GM12878 (cell line): ENCODE measurements around the gene ZSWIM3. TPM values are rescaled to one million over a fixed set of nuclear protein-coding genes. Genes with fewer than 3 reads are reported as not detected.

ENCODE experiments used
- ATAC-seq: fragments of 200-7000 bp; cut with Tn5 transposase; 3 replicates; pipeline ENCODE4 v1.9.1; 2020; ENCODE audit warnings: mild to moderate bottlenecking, moderate library complexity
- BruUV-seq: library from RNA; stranded (reverse); fragments of 400-500 nt; replicated peaks from 2 replicates; lab custom pipeline; 2021; lab: Mats Ljungman, UMichigan
- CTCF ChIA-PET: fragments of 300-600 bp; sonication (Branson Sonifier 250); formaldehyde crosslinking; extraction: SDS; loops from one replicate; lab custom pipeline; 2021; ENCODE audit warnings: inconsistent platforms; lab: Yijun Ruan, JAX
- POLR2A ChIA-PET: fragments of 350-600 bp; formaldehyde crosslinking; extraction: SDS; loops from one replicate; lab custom pipeline; 2021; ENCODE audit warnings: inconsistent platforms; lab: Charles Lee
- RAD21 ChIA-PET: fragments of 300-600 bp; sonication (Branson Sonifier 250); formaldehyde crosslinking; loops from one replicate; lab custom pipeline; 2023; ENCODE audit warnings: antibody characterized with exemption; ENCODE audit not compliant: unreplicated experiment; lab: Charles Lee
- SMC1A ChIA-PET: fragments of 300-600 bp; sonication (Branson Sonifier 250); formaldehyde crosslinking; loops from one replicate; lab custom pipeline; 2023; ENCODE audit not compliant: unreplicated experiment, uncharacterized antibody; lab: Charles Lee
- DNase-seq: peaks from one replicate; pipeline ENCODE4 v3.0.0-alpha.2; 2011; ENCODE audit warnings: low read depth, low spot score
- FAIRE-seq: peaks from 3 replicates; lab custom pipeline; 2011; peaks lifted over from hg19 to GRCh38; lab: Jason Lieb, UNC
- H2AFZ ChIP-seq: 2 replicates; pipeline ENCODE4 v1.6.0; 2011; ENCODE audit warnings: low read depth, low read length, control low read depth; ENCODE audit not compliant: control insufficient read depth
- H3K27ac ChIP-seq: 2 replicates; pipeline ENCODE4 v1.5.1; 2011; ENCODE audit warnings: control low read depth; ENCODE audit not compliant: control insufficient read depth, insufficient read depth
- H3K27me3 ChIP-seq, 2 experiments: replicated peaks in 1 of 2; 2 replicates each; pipeline versions ENCODE4 v1.6.0 to v1.6.1; 2011; ENCODE audit warnings: low read length in 1 of 2; ENCODE audit not compliant: control insufficient read depth in 2 of 2, insufficient read depth in 2 of 2
- H3K36me3 ChIP-seq, 2 experiments: 2 replicates each; pipeline ENCODE4 v1.5.1; 2011; ENCODE audit warnings: low read length in 1 of 2; ENCODE audit not compliant: control insufficient read depth in 2 of 2, insufficient read depth in 2 of 2
- H3K4me1 ChIP-seq: 2 replicates; pipeline ENCODE4 v1.6.1; 2011; ENCODE audit warnings: mild to moderate bottlenecking, low read length, moderate library complexity, mixed read lengths; ENCODE audit not compliant: control insufficient read depth, insufficient read depth
- H3K4me2 ChIP-seq: 2 replicates; pipeline ENCODE4 v1.6.0; 2011; ENCODE audit warnings: control low read depth; ENCODE audit not compliant: control insufficient read depth, insufficient read depth
- H3K4me3 ChIP-seq: fragments of 200-600 bp; sonication (generic); 2 replicates; pipeline ENCODE4 v1.5.1; 2016
- H3K79me2 ChIP-seq: 2 replicates; pipeline ENCODE4 v1.6.0; 2011; ENCODE audit warnings: low read length; ENCODE audit not compliant: control insufficient read depth, insufficient read depth
- H3K9ac ChIP-seq: 2 replicates; pipeline ENCODE4 v1.8.0; 2011; ENCODE audit warnings: low read length, control low read depth, mixed read lengths; ENCODE audit not compliant: control insufficient read depth, insufficient read depth
- H3K9me3 ChIP-seq: replicated peaks from 3 replicates; pipeline ENCODE4 v1.5.1; 2011; ENCODE audit warnings: mild to moderate bottlenecking, low read length; ENCODE audit not compliant: control insufficient read depth, insufficient read depth
- H4K20me1 ChIP-seq: 2 replicates; pipeline ENCODE4 v1.6.0; 2011; ENCODE audit not compliant: control insufficient read depth, insufficient read depth
- GABPA ChIP-seq: IDR thresholded peaks from 2 replicates; pipeline ENCODE4 v1.6.1; 2014; ENCODE audit warnings: antibody characterized with exemption, low read depth, mild to moderate bottlenecking, inconsistent platforms
- GATAD2B ChIP-seq: fragments of 450-650 bp; conservative IDR thresholded peaks from 2 replicates; pipeline ENCODE4 v1.6.1; 2017; ENCODE audit warnings: low read depth, mild to moderate bottlenecking, moderate library complexity
- KDM1A ChIP-seq: fragments of 200-600 bp; sonication (generic); IDR thresholded peaks from 2 replicates; pipeline ENCODE4 v1.6.1; 2016; ENCODE audit warnings: borderline replicate concordance
- PAX5 ChIP-seq: IDR thresholded peaks from 2 replicates; pipeline ENCODE4 v1.6.1; 2011; ENCODE audit warnings: low read depth, low read length, borderline replicate concordance
- SMAD5 ChIP-seq: IDR thresholded peaks from 2 replicates; pipeline ENCODE4 v1.6.1; 2016; ENCODE audit warnings: antibody characterized with exemption, low read depth
- USF2 ChIP-seq: IDR thresholded peaks from 2 replicates; pipeline ENCODE4 v1.6.1; 2011; ENCODE audit warnings: low read depth, low read length, improper control_type of control experiment, borderline replicate concordance
- WRNIP1 ChIP-seq: IDR thresholded peaks from 2 replicates; pipeline ENCODE4 v1.6.1; 2011; ENCODE audit warnings: low read depth, low read length, improper control_type of control experiment, borderline replicate concordance
- ZNF384 ChIP-seq: IDR thresholded peaks from 2 replicates; pipeline ENCODE4 v1.6.1; 2012; ENCODE audit warnings: low read depth, mild to moderate bottlenecking, low read length, improper control_type of control experiment, borderline replicate concordance
- WGBS: methylation state at CpG from one replicate; pipeline ENCODE4 v1.1.6; 2016; ENCODE audit warnings: low lambda C conversion rate; ENCODE audit not compliant: insufficient replicate concordance, insufficient coverage; ENCODE audit errors: missing lambda C conversion rate; 5-methylcytosine and 5-hydroxymethylcytosine counted together
- in situ Hi-C: fragments of 300-500 bp; cut with MboI; formaldehyde crosslinking; loops from 9 replicates; pipeline ENCODE4 v1.14.3; 2018; ENCODE audit warnings: mixed read lengths
- intact Hi-C: fragments of 100-400 bp; cut with micrococcal nuclease; formaldehyde crosslinking; loops from one replicate; pipeline ENCODE4 v1.14.2; 2022; ENCODE audit not compliant: unreplicated experiment
- polyA plus RNA-seq, 11 experiments: library from polyadenylated mRNA; depleted of rRNA in 4 of 11; unstranded in 6 of 11; stranded (reverse) in 5 of 11; fragments of >200 nt; fragmentation: Nextera tagmentation in 4 of 11; fragmentation: Illumina TruSeq in 1 of 11; extraction: Ambion mirVana in 4 of 11; extraction: Trizol in 1 of 11; gene quantifications; 1 replicate in 1 of 11; 2 replicates in 10 of 11; pipeline versions ENCODE4 v1.2.1 to v1.2.3, GENCODE V29; 2011 to 2016; ENCODE audit warnings: inconsistent platforms in 2 of 11, missing spikeins in 2 of 11, low read depth in 1 of 11
- total RNA-seq, 4 experiments: library from RNA; depleted of rRNA in 3 of 4; stranded (reverse); fragments of >200 nt in 3 of 4; fragmentation: Illumina TruSeq in 1 of 4; extraction: Trizol in 1 of 4; gene quantifications; 2 replicates each; pipeline versions ENCODE4 v1.2.1 to v1.2.3, GENCODE V29; 2013 to 2021
- TF ChIP-seq, protein P1 (sequence below): fragments of 450-650 bp; formaldehyde crosslinking; IDR thresholded peaks from 2 replicates; pipeline ENCODE4 v1.4.0; 2022; ENCODE audit warnings: mild to moderate bottlenecking, moderate library complexity
- TF ChIP-seq, protein P2 (sequence below): fragments of 450-650 bp; formaldehyde crosslinking; IDR thresholded peaks from 2 replicates; pipeline ENCODE4 v1.4.0; 2020; ENCODE audit warnings: mild to moderate bottlenecking, moderate library complexity
- TF ChIP-seq, protein P3 (sequence below): fragments of 450-650 bp; IDR thresholded peaks from 2 replicates; pipeline ENCODE4 v1.6.1; 2016; ENCODE audit warnings: mild to moderate bottlenecking

Gene ZSWIM3
- total and polyA plus RNA-seq, 10 of the 15 experiments (the other 5 are each of a cell fraction or from before 2014, with no cell fraction given) = 1.6 to 5.1 (median 4.2) TPM

- ATAC-seq (peak; percentile 87), DNase-seq (peak; percentile 51), FAIRE-seq (peak; percentile 91)
- peaks cover 22% of the 10 kb centered on the region for H3K4me1 ChIP-seq
- WGBS = 1% methylated on average over 78 of the region's 78 CpGs
- ChIA-PET SMC1A (interaction anchor here (1.1 to 2.8 kb wide), 8 partner anchors 9 to 93 kb away, joined by 3 to 12 read pairs (median 4); partner anchors contain the start of genes PLTP and ZSWIM1), POLR2A (interaction anchor here (0.5 to 2.4 kb wide), 10 partner anchors 10 to 79 kb away, joined by 3 to 19 read pairs (median 4); partner anchors contain the start of genes PCIF1 and ZSWIM1), CTCF (interaction anchor here (0.8 to 3.0 kb wide), 9 partner anchors 10 to 92 kb away, joined by 4 to 38 read pairs (median 5); partner anchors contain the start of genes PCIF1, UBE2C and ZSWIM1), RAD21 (interaction anchor here (1.0 to 3.4 kb wide), 6 partner anchors 10 to 78 kb away, joined by 3 to 25 read pairs (median 6); partner anchors contain the start of gene ZSWIM1)
- no peaks in the 10 kb centered on the region for H3K9me3 ChIP-seq
- peak within 1 kb of the TSS; percentile 98 for H3K4me2 ChIP-seq
- no TSS peak for BruUV-seq
- H3K79me2 ChIP-seq = peaks cover 4% of the 10 kb centered on the region
- H3K36me3 ChIP-seq = peaks cover 0 to 4% of the 10 kb centered on the region in 2 experiments; a peak in 2 of 4 replicates
- H4K20me1 ChIP-seq = no peaks in the 10 kb centered on the region
- in situ Hi-C loops = no loop called here
- peak within 1 kb of the TSS; percentile 83 for H3K4me3 ChIP-seq
- intact Hi-C loops = loop anchor here (1.0 to 5.0 kb wide), 4 partner anchors 19 to 81 kb away; partner anchors contain the start of genes ACOT8, PCIF1, ZNF335 and ZSWIM3
- peak within 1 kb of the TSS; percentile 81 for H3K9ac ChIP-seq
- peak within 1 kb of the TSS; percentile 87 for H2AFZ ChIP-seq
- peak within 1 kb of the TSS; percentile 75 for H3K27ac ChIP-seq
- no peaks in the 10 kb centered on the region for H3K27me3 ChIP-seq
- no peak for TF ChIP-seq WRNIP1
- TF ChIP-seq, protein P1, sequence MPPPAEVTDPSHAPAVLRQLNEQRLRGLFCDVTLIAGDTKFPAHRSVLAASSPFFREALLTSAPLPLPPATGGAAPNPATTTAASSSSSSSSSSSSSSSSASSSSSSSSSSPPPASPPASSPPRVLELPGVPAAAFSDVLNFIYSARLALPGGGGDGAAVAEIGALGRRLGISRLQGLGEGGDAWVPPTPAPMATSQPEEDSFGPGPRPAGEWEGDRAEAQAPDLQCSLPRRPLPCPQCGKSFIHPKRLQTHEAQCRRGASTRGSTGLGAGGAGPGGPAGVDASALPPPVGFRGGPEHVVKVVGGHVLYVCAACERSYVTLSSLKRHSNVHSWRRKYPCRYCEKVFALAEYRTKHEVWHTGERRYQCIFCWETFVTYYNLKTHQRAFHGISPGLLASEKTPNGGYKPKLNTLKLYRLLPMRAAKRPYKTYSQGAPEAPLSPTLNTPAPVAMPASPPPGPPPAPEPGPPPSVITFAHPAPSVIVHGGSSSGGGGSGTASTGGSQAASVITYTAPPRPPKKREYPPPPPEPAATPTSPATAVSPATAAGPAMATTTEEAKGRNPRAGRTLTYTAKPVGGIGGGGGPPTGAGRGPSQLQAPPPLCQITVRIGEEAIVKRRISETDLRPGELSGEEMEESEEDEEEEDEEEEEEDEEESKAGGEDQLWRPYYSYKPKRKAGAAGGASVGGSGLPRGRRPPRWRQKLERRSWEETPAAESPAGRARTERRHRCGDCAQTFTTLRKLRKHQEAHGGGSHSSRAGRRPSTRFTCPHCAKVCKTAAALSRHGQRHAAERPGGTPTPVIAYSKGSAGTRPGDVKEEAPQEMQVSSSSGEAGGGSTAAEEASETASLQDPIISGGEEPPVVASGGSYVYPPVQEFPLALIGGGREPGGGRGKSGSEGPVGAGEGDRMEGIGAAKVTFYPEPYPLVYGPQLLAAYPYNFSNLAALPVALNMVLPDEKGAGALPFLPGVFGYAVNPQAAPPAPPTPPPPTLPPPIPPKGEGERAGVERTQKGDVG (CRISPR knock-in tag) = no peak
- peak; percentile 74 for TF ChIP-seq GATAD2B
- no peak for TF ChIP-seq SMAD5
- TF ChIP-seq ZNF384 = no peak
- no peak for TF ChIP-seq KDM1A
- TF ChIP-seq, protein P2, sequence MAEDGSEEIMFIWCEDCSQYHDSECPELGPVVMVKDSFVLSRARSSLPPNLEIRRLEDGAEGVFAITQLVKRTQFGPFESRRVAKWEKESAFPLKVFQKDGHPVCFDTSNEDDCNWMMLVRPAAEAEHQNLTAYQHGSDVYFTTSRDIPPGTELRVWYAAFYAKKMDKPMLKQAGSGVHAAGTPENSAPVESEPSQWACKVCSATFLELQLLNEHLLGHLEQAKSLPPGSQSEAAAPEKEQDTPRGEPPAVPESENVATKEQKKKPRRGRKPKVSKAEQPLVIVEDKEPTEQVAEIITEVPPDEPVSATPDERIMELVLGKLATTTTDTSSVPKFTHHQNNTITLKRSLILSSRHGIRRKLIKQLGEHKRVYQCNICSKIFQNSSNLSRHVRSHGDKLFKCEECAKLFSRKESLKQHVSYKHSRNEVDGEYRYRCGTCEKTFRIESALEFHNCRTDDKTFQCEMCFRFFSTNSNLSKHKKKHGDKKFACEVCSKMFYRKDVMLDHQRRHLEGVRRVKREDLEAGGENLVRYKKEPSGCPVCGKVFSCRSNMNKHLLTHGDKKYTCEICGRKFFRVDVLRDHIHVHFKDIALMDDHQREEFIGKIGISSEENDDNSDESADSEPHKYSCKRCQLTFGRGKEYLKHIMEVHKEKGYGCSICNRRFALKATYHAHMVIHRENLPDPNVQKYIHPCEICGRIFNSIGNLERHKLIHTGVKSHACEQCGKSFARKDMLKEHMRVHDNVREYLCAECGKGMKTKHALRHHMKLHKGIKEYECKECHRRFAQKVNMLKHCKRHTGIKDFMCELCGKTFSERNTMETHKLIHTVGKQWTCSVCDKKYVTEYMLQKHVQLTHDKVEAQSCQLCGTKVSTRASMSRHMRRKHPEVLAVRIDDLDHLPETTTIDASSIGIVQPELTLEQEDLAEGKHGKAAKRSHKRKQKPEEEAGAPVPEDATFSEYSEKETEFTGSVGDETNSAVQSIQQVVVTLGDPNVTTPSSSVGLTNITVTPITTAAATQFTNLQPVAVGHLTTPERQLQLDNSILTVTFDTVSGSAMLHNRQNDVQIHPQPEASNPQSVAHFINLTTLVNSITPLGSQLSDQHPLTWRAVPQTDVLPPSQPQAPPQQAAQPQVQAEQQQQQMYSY = no peak
- TF ChIP-seq PAX5 = peak; percentile 63; the same call in 1 of the 2 replicates
- TF ChIP-seq, protein P3, sequence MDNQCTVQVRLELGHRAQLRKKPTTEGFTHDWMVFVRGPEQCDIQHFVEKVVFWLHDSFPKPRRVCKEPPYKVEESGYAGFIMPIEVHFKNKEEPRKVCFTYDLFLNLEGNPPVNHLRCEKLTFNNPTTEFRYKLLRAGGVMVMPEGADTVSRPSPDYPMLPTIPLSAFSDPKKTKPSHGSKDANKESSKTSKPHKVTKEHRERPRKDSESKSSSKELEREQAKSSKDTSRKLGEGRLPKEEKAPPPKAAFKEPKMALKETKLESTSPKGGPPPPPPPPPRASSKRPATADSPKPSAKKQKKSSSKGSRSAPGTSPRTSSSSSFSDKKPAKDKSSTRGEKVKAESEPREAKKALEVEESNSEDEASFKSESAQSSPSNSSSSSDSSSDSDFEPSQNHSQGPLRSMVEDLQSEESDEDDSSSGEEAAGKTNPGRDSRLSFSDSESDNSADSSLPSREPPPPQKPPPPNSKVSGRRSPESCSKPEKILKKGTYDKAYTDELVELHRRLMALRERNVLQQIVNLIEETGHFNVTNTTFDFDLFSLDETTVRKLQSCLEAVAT = peak; percentile 89
- no peak for TF ChIP-seq GABPA
- peak; percentile 99 for TF ChIP-seq USF2
Measured at GRCh38 chr20:45890985-45891983, 33.9 kb downstream of the ZSWIM3 start, which contains the start of the genes CTSA and NEURL2. CTSA (plus strand) TSS chr20:45891335; CDS start chr20:45891569, 234 bp downstream. NEURL2 (minus strand) TSS chr20:45891208; CDS start chr20:45890991, 217 bp downstream.
